ENCODE results near the gene SLC27A1. TPM values are rescaled to one million over a fixed set of nuclear protein-coding genes. Genes with fewer than 3 reads are reported as not detected.
A peak's percentile ranks its signal among the peaks of the same experiment; 100 is the strongest.

SLC27A1 gene
- total and polyA plus RNA-seq, 9 of the 15 experiments (the other 6 are each of a cell fraction or from before 2014, with no cell fraction given), result 0.06 to 3.0 (median 1.1) TPM

DNA sequence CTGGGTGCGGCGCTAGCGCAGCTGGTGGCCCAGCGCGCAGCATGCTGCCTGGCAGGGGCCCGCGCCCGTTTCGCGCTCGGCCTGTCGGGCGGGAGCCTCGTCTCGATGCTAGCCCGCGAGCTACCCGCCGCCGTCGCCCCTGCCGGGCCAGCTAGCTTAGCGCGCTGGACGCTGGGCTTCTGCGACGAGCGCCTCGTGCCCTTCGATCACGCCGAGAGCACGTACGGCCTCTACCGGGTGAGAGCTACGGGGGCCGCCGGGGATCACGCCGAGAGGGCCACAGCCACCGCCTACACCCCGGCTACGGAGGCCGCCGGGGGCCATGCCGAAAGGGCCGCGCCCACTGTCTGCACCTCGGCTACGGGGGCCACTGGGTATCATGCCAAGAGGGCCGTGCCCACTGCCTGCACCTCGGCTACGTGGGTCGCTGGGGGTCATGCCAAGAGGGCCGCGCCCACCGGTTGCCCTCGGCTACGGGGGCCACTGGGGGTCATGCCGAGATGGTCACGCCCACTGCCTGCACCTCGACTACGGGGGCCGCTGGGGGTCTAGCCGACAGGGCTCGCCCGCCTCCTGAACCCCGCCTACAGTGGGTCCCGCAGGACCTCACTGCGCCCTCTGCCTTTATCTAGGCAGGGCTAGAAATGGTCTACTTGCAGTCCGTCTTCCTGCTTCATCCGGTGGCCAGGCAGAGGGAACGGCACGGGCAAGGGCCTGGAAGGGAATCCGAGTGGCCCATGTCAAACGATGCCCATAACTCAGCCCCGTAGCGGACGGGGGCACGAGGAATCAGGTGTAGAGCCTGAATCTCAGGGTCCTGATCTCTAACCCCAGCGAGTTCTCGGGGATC, 41.6 kb downstream of the SLC27A1 start (continued):
- TF ChIP-seq, protein P1, sequence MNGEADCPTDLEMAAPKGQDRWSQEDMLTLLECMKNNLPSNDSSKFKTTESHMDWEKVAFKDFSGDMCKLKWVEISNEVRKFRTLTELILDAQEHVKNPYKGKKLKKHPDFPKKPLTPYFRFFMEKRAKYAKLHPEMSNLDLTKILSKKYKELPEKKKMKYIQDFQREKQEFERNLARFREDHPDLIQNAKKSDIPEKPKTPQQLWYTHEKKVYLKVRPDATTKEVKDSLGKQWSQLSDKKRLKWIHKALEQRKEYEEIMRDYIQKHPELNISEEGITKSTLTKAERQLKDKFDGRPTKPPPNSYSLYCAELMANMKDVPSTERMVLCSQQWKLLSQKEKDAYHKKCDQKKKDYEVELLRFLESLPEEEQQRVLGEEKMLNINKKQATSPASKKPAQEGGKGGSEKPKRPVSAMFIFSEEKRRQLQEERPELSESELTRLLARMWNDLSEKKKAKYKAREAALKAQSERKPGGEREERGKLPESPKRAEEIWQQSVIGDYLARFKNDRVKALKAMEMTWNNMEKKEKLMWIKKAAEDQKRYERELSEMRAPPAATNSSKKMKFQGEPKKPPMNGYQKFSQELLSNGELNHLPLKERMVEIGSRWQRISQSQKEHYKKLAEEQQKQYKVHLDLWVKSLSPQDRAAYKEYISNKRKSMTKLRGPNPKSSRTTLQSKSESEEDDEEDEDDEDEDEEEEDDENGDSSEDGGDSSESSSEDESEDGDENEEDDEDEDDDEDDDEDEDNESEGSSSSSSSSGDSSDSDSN (IDR thresholded peaks at IDR 0.05; ENCODE audit: borderline replicate concordance in 1 of 2, low read depth in 2 of 2, low read length in 2 of 2), result peak in 1 of 2 experiments; percentile 40; a peak in 2 of 4 replicates
- TF ChIP-seq, protein P2, sequence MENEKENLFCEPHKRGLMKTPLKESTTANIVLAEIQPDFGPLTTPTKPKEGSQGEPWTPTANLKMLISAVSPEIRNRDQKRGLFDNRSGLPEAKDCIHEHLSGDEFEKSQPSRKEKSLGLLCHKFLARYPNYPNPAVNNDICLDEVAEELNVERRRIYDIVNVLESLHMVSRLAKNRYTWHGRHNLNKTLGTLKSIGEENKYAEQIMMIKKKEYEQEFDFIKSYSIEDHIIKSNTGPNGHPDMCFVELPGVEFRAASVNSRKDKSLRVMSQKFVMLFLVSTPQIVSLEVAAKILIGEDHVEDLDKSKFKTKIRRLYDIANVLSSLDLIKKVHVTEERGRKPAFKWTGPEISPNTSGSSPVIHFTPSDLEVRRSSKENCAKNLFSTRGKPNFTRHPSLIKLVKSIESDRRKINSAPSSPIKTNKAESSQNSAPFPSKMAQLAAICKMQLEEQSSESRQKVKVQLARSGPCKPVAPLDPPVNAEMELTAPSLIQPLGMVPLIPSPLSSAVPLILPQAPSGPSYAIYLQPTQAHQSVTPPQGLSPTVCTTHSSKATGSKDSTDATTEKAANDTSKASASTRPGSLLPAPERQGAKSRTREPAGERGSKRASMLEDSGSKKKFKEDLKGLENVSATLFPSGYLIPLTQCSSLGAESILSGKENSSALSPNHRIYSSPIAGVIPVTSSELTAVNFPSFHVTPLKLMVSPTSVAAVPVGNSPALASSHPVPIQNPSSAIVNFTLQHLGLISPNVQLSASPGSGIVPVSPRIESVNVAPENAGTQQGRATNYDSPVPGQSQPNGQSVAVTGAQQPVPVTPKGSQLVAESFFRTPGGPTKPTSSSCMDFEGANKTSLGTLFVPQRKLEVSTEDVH (IDR thresholded peaks at IDR 0.05; ENCODE audit: low read depth, partially characterized antibody), result no peak
- peak in 1 of 2 experiments; percentile 97; a peak in 2 of 4 replicates for TF ChIP-seq MCM7 (IDR thresholded peaks at IDR 0.05)
- peak; percentile 61 for TF ChIP-seq HMGN3 (IDR thresholded peaks at IDR 0.05; ENCODE audit: borderline replicate concordance, extremely low read depth, insufficient read length, low read depth, low read length)
- no peak for TF ChIP-seq ARID3B (CRISPR knock-in tag; IDR thresholded peaks at IDR 0.05; ENCODE audit: borderline replicate concordance)
- TF ChIP-seq, protein P3, sequence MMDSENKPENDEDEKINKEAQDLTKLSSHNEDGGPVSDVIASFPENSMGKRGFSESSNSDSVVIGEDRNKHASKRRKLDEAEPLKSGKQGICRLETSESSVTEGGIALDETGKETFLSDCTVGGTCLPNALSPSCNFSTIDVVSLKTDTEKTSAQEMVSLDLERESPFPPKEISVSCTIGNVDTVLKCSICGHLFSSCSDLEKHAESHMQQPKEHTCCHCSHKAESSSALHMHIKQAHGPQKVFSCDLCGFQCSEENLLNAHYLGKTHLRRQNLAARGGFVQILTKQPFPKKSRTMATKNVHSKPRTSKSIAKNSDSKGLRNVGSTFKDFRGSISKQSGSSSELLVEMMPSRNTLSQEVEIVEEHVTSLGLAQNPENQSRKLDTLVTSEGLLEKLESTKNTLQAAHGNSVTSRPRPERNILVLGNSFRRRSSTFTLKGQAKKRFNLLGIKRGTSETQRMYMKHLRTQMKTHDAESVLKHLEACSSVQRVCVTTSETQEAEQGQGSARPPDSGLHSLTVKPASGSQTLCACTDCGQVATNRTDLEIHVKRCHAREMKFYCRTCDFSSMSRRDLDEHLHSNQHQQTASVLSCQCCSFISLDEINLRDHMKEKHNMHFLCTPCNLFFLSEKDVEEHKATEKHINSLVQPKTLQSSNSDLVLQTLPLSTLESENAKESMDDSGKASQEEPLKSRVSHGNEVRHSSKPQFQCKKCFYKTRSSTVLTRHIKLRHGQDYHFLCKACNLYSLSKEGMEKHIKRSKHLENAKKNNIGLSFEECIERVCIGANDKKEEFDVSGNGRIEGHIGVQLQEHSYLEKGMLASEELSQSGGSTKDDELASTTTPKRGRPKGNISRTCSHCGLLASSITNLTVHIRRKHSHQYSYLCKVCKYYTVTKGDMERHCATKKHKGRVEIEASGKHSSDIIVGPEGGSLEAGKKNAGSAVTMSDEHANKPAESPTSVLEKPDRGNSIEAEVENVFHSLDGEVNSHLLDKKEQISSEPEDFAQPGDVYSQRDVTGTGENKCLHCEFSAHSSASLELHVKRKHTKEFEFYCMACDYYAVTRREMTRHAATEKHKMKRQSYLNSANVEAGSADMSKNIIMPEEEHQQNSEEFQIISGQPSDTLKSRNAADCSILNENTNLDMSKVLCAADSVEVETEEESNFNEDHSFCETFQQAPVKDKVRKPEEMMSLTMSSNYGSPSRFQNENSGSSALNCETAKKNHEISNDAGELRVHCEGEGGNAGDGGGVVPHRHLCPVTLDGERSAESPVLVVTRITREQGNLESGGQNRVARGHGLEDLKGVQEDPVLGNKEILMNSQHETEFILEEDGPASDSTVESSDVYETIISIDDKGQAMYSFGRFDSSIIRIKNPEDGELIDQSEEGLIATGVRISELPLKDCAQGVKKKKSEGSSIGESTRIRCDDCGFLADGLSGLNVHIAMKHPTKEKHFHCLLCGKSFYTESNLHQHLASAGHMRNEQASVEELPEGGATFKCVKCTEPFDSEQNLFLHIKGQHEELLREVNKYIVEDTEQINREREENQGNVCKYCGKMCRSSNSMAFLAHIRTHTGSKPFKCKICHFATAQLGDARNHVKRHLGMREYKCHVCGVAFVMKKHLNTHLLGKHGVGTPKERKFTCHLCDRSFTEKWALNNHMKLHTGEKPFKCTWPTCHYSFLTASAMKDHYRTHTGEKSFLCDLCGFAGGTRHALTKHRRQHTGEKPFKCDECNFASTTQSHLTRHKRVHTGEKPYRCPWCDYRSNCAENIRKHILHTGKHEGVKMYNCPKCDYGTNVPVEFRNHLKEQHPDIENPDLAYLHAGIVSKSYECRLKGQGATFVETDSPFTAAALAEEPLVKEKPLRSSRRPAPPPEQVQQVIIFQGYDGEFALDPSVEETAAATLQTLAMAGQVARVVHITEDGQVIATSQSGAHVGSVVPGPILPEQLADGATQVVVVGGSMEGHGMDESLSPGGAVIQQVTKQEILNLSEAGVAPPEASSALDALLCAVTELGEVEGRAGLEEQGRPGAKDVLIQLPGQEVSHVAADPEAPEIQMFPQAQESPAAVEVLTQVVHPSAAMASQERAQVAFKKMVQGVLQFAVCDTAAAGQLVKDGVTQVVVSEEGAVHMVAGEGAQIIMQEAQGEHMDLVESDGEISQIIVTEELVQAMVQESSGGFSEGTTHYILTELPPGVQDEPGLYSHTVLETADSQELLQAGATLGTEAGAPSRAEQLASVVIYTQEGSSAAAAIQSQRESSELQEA (IDR thresholded peaks at IDR 0.05; ENCODE audit: low read depth), result peak; percentile 98
- peak; percentile 28; the same call in 1 of the 2 replicates for TF ChIP-seq ZNF395 (CRISPR knock-in tag; IDR thresholded peaks at IDR 0.05)
